H1 (cell line): ENCODE results near the gene SGCE. TPM values are rescaled to one million over a fixed set of nuclear protein-coding genes. Genes with fewer than 3 reads are reported as not detected.

ENCODE experiments used
- MAFK ChIP-seq: IDR thresholded peaks from 2 replicates; pipeline ENCODE4 v1.6.1; 2012; ENCODE audit warnings: low read depth, mild to moderate bottlenecking, improper control_type of control experiment, low read length
- polyA plus RNA-seq, 7 experiments: library from polyadenylated mRNA; depleted of rRNA in 3 of 7; stranded (reverse) in 5 of 7; unstranded in 2 of 7; fragments of >200 nt in 5 of 7; fragments of 200-250 nt in 2 of 7; gene quantifications; 1 replicate in 5 of 7; 2 replicates in 1 of 7; 4 replicates in 1 of 7; pipeline versions ENCODE4 v1.2.1 to v1.2.3, GENCODE V29; 2011 to 2013; ENCODE audit warnings: missing spikeins in 2 of 7, mixed read lengths in 2 of 7
- total RNA-seq: library from RNA; stranded (reverse); fragmentation: NEBNext Ultra II Directional; extraction: Animal tissue kit (Norgen Biotek cat#: 25700); gene quantifications from 2 replicates; pipeline ENCODE4 v1.2.1, GENCODE V29; 2021
- TF ChIP-seq, protein P1 (sequence below), 3 experiments: IDR thresholded peaks; 1 replicate in 2 of 3; 2 replicates in 1 of 3; pipeline versions ENCODE4 v1.5.1 to v1.6.1; 2011; ENCODE audit warnings: low read length in 3 of 3, mild to moderate bottlenecking in 3 of 3, inconsistent platforms in 2 of 3, low read depth in 1 of 3, moderate library complexity in 1 of 3; ENCODE audit not compliant: insufficient read depth in 1 of 3; ENCODE audit errors: control extremely low read depth in 1 of 3
- TF ChIP-seq, protein P2 (sequence below): IDR thresholded peaks from 2 replicates; pipeline ENCODE4 v1.6.1; 2012; ENCODE audit warnings: low read length, inconsistent platforms

The SGCE gene
- total and polyA plus RNA-seq, 2 of the 8 experiments (the other 6 are each of a cell fraction or from before 2014, with no cell fraction given), result 12.8 to 25.0 TPM

DNA sequence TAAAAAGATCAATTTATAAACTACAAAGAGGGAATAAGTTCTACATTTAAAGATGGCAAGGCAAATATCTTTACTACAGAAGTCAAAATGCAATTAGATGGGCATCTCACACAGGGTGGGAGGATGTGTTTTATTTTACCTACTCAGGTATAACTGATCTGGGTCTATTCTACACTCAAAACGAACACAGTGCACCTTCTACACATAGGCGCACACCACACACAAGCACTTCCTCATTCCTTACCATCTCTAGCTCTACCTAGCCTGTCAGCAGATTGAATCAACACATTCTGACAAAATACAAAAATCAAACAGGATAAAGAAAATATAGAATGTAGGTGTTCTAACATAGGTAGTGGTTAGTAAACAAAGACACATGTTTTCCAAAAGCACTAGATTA is 64.8 kb downstream of the SGCE start (continued):
- TF ChIP-seq, protein P1, sequence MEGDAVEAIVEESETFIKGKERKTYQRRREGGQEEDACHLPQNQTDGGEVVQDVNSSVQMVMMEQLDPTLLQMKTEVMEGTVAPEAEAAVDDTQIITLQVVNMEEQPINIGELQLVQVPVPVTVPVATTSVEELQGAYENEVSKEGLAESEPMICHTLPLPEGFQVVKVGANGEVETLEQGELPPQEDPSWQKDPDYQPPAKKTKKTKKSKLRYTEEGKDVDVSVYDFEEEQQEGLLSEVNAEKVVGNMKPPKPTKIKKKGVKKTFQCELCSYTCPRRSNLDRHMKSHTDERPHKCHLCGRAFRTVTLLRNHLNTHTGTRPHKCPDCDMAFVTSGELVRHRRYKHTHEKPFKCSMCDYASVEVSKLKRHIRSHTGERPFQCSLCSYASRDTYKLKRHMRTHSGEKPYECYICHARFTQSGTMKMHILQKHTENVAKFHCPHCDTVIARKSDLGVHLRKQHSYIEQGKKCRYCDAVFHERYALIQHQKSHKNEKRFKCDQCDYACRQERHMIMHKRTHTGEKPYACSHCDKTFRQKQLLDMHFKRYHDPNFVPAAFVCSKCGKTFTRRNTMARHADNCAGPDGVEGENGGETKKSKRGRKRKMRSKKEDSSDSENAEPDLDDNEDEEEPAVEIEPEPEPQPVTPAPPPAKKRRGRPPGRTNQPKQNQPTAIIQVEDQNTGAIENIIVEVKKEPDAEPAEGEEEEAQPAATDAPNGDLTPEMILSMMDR (IDR thresholded peaks at IDR 0.05; ENCODE audit: control extremely low read depth in 1 of 3, insufficient read depth in 1 of 3, low read depth in 1 of 3, low read length in 3 of 3), result no peak
- TF ChIP-seq, protein P2, sequence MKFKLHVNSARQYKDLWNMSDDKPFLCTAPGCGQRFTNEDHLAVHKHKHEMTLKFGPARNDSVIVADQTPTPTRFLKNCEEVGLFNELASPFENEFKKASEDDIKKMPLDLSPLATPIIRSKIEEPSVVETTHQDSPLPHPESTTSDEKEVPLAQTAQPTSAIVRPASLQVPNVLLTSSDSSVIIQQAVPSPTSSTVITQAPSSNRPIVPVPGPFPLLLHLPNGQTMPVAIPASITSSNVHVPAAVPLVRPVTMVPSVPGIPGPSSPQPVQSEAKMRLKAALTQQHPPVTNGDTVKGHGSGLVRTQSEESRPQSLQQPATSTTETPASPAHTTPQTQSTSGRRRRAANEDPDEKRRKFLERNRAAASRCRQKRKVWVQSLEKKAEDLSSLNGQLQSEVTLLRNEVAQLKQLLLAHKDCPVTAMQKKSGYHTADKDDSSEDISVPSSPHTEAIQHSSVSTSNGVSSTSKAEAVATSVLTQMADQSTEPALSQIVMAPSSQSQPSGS, result no peak
- no peak for TF ChIP-seq MAFK
- TF ChIP-seq, all 59 proteins: peak for 0
